T-helper 9 cell (primary cell): ENCODE results near the gene GLI3.

Source experiments
- DNase-seq: peaks from one replicate; pipeline ENCODE4 v3.0.0-alpha.2; 2020
- total RNA-seq, 2 donors: gene quantifications; one replicate each; lab custom pipeline; 2026; lab: John Stamatoyannopoulos, UW

Gene GLI3
- total RNA-seq = 0.24 to 1.1 reads per million in 2 donors

DNA sequence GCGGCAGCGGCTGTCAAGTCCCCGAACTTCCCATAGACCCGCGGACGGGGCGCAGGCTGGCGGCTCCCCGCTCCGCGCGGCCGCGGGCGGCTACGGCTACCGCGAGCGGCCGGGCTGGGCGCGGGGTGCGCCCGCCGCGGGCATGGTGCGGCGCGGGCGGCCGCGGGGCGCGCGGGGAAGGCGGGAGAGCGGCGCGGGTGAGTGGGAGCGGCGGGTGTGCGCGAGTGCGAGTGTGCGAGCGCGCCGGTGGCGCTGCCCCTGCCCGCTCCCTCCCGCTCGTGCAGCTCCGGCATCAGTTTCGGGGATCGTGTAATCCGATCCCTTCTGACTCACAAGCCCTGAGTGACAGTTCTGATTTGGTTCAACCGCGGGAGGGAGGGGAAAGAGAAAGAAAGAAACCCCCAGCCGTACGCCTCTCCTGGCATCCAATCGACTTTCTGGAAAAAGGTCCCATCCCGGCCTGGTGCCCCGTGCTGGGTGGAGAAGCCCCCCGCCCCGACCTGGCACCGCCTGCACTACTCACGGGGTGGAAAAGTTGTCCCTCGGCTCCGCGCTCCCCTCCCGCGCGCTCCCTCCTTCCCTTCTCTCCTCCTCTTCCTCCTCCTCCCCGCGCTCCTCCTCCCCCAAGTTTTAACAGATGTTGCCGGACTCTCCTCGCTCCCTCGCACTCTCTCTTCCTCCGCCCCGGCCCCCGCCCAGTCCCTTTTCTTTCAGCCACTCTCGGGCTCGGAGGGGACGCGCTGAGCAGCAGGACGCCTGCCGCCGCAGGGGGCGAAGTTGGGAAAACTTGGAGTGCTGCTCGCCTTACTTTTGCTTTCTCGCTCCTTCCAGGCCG lies at the start of gene GLI3:
Gene GLI3, minus strand, starts transcription at position 234 of the 835 bp plus-strand sequence. CDS start 13,956 bp downstream, outside the sequence.
- DNase-seq = no peak

GRCh38 chr7:42285383-42285824 lies 48.4 kb upstream of the GLI3 start:
- no peak for DNase-seq

DNA sequence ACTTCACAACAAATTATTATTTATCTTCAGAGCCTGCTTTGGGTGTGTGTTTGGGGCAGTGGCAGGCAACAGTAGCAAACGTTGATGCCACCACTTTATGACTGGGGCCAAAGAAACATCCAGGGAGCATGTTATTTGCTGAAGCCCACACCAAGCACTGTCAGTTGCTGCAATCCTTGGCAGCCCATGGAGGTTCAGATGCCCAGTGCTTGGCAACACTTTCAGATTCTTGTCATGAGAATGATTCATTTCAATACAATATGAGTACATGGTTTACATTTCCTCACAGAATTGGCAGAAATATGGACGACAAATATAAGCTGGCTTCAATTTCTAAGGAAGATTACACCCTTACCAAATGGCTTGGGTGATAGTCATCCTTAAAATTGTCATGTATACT lies 46.5 kb upstream of the GLI3 start:
- DNase-seq = no peak

DNA sequence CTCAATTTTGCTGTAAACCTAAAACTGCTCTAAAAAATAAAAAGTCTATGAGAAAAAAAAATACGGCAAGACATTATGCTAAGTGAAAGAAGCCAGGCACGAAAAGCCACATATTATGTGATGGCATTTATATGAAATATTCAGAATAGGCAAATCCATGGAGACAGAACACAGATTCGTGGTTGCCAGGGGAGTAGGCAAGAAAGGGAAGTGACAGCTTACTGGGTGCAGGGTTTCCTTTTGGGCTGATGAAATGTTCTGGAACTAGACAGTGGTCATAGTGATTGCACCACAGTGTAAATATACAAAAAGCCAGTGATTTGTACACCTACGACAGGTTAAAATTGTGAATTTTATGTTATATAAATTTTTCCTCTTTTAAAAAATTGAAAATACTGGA lies 41.3 kb upstream of the GLI3 start:
- DNase-seq = no peak

DNA sequence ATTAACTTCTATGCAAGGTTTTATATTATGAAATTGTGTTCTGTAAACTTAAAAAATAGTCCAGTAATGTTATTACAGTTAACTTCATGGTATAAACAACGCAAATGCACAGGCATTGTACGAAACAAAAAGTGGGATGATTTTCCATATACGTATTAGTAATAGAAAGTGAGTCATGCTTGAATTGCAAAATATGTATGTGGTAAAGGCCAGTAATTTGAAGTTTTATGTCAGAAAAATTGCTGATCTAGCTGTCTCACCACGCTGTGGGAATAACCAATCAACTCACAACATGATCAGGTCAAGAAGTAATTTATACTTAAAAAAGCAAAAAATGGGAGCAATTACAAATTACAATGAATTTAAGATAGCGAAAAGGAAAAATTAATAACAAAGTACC lies 37.0 kb upstream of the GLI3 start:
- no peak for DNase-seq

DNA sequence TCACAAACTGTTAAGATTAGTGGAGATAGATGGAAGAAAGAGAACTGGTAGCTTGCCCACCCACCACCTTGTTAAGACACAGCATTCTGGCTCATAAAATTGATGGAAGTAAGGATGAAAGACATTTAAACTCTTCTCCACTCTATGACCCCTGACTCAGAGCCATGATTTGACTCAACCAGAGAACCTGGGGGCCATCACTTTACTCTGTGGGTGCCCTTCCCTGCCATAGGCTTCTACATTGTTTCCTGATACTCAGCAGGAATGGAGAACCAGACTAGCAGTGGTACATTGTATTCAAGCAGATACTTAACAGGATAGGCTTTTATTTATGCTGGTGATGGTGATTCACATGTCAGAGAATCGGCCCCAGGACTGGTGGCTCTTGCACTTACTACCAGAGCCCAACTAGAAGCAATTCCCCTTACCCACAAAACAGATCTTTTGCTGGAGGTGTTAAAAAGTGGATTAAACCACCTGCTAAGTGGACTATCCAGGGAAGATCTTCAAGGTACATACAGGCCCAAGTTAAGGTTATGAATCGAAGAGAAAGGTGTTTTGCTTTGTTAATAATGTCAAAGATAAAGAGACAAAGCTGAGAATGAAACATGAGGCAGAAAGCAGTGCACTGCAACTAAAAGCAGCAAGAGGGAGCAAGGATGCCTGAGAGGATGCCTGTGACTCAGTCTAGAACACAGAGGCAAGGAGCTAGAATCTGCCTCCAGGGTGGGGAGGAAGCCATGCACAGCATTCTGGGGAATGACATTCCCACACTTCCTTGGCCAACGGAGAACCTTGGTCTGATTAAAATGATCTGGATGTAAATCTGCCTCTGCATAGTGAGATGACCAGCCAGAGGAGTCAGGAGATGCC lies 36.0 kb upstream of the GLI3 start:
- DNase-seq = no peak

- DNase-seq = no peak
Measured at GRCh38 chr7:42269161-42269560, 32.2 kb upstream of the GLI3 start.

- DNase-seq = no peak
Measured at GRCh38 chr7:42264702-42265101, 27.7 kb upstream of the GLI3 start.

DNA sequence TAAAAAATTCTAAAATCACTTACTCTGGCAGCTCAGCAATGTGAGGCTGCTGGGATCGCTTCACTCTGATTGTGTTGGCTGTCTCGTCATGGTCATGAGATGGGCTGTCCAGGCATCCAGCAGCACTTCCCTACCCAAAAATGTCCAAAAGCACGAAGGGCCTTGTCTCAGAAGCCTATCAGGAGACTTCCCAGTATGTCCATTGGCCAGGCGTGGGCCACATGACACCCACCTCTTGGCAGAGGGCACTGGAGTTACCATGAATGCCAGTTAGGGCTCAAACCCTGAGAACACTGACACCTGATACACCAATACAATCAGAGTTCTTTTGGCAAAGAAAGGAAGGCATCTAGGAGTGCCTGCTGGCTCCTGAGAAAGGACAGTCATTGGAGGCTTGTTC lies 27.0 kb upstream of the GLI3 start:
- no peak for DNase-seq

DNA sequence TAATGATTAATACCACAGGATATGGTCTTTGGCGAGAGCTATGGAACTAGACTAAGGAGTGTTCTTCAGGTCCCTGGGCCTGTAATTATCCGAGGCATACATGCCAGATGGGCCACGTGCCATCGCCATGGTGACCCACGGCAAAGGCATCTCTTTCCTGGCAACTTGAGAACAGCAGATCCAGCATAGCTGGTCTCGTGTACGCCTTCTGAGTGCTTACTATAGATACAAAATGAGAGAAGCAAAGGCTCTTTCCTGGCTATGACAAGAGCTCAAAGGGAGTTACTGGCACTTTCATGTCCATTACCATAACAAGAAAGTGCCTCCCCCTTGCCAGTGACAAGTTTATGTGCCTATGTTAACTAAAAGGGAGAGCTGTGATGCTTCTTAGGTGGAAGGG lies 26.0 kb upstream of the GLI3 start:
- DNase-seq = no peak

- DNase-seq = no peak
Measured at GRCh38 chr7:42254217-42254616, 17.2 kb upstream of the GLI3 start.

DNA sequence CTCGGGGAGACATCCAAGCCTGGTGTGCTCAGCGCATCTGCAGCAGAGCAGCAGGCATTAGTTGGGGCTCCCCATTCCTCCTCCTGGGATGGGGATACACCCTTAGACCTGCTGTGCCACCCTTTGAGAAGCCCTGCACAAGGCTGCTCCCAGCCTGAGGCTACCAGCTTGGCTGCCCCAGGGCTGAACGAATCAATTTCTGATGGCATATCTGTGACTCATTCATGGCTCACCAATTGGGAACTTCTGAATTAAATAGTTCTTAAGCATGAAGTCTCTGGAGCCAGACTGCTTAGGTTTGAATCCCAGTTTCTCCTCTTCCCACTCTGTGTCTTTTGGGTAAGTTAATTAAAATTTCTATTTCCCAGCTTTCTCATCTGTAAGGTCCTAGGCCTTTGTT lies 16.3 kb upstream of the GLI3 start:
- no peak for DNase-seq

- DNase-seq = no peak
Measured at GRCh38 chr7:42250411-42250810, 13.4 kb upstream of the GLI3 start.

- no peak for DNase-seq
Measured at GRCh38 chr7:42248579-42248978, 11.6 kb upstream of the GLI3 start.

DNA sequence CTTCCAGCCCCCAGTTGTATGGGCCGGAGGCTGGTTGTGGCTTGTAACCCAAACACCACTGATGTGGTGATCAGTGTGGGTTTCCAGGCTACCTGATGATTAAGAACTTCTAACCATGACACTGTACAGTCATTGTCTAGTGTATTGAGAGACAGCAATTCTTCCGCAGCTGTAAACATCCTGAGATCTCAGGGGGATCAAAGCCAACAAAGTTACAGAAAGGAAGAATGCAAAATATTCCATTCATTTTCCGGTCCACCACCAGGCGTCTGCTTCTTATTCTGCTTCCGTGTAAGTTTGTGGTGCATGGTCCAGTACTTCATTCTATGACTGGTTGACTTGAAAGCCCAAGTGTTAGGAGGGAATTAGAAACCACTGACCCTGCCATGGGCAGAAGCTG lies 10.3 kb upstream of the GLI3 start:
- no peak for DNase-seq

GRCh38 chr7:42244828-42245227 lies 7.8 kb upstream of the GLI3 start:
- DNase-seq = no peak

GRCh38 chr7:42242381-42242780 lies 5.4 kb upstream of the GLI3 start:
- no peak for DNase-seq

- no peak for DNase-seq
Measured at GRCh38 chr7:42241424-42241823, 4.4 kb upstream of the GLI3 start.

GRCh38 chr7:42240416-42240815 lies 3.4 kb upstream of the GLI3 start:
- DNase-seq = no peak

- DNase-seq = no peak
Measured at GRCh38 chr7:42238709-42239366, 1.8 kb upstream of the GLI3 start.

- no peak for DNase-seq
Measured at GRCh38 chr7:42237811-42238541, 967 bp upstream of the GLI3 start.

DNA sequence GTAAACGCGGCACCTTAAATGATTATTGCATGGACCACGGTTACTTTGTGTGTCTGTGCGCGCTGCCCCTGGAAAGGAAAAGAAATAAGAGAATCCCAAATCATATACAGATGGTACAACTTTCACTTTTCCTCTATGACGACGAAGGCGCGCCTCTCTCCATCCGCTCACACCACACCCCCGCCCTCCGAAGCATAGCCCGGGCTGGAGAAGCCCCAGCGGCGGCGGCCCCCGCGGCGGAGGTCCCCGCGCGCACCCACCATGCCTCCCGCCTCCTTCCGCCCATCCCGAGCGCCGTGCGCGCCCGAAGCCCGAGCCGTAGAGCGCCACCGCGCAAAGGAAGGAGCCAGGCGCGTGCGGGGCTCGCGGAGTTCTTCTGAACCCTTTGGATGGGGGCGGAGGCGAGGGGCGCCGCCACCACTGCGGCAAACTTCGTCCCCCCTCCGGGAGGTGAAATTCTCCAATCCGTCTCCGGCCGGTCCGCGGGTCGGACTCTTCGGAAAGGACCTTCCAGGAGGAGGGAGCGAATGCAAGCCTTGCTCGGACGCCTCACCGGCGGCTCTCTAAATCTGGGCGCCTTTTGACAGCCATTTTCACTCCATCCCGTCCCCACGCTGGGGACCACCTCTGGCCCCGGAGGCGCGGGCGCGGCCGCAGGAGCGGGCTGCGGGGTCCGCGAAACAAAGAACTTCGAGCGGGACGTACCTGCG lies 588 bp downstream of the GLI3 start:
- no peak for DNase-seq
